Breast epithelium (tissue), 4 donors: ENCODE results near the gene RALGPS1. TPM values are rescaled to one million over a fixed set of nuclear protein-coding genes. Genes with fewer than 3 reads are reported as not detected.
A peak's percentile ranks its signal among the peaks of the same experiment; 100 is the strongest.

Source experiments
- DNase-seq, 2 donors: peaks; one replicate each; pipeline ENCODE4 v3.0.0-alpha.2; 2019; ENCODE audit warnings: low spot score in 2 of 2
- H3K27ac ChIP-seq, 2 donors: fragments of 200-600 bp; sonication (generic) in 1 of 2; one replicate each; pipeline ENCODE4 v1.5.1; 2016 to 2019; ENCODE audit warnings: mild to moderate bottlenecking in 1 of 2
- H3K27me3 ChIP-seq, 2 donors: fragments of 200-600 bp; sonication (generic) in 1 of 2; one replicate each; pipeline versions ENCODE4 v1.5.1 to v1.6.0; 2017 to 2019; ENCODE audit warnings: control low read depth in 1 of 2, mild to moderate bottlenecking in 1 of 2
- H3K36me3 ChIP-seq: fragments of 200-600 bp; one replicate; pipeline ENCODE4 v1.5.1; 2019
- H3K4me1 ChIP-seq, 2 donors: fragments of 200-600 bp; sonication (generic); one replicate each; pipeline ENCODE4 v1.5.1; 2016 to 2019; ENCODE audit warnings: control low read depth in 1 of 2
- H3K4me3 ChIP-seq, 3 donors: fragments of 200-600 bp; sonication (generic); 1 replicate in 2 of 3; 2 replicates in 1 of 3; pipeline ENCODE4 v1.5.1; 2016 to 2019; ENCODE audit warnings: mild to moderate bottlenecking in 3 of 3, moderate library complexity in 2 of 3
- H3K9me3 ChIP-seq, 2 donors: fragments of 200-600 bp; sonication (generic) in 1 of 2; one replicate each; pipeline ENCODE4 v1.5.1; 2016 to 2019; ENCODE audit warnings: control low read depth in 1 of 2
- CTCF ChIP-seq, 3 donors: fragments of 450-650 bp; IDR thresholded peaks; one replicate each; pipeline ENCODE4 v1.5.1; 2016 to 2017; ENCODE audit warnings: antibody characterized with exemption in 3 of 3, mild to moderate bottlenecking in 3 of 3, moderate library complexity in 3 of 3
- POLR2A ChIP-seq: fragments of 450-650 bp; IDR thresholded peaks from one replicate; pipeline ENCODE4 v1.6.1; 2016; ENCODE audit warnings: antibody characterized with exemption, mild to moderate bottlenecking, moderate library complexity
- POLR2AphosphoS5 ChIP-seq, 3 donors: sonication (generic); formaldehyde crosslinking; IDR thresholded peaks; one replicate each; pipeline ENCODE4 v1.6.1; 2017; ENCODE audit warnings: antibody characterized with exemption in 3 of 3
- intact Hi-C: fragments of 100-400 bp; cut with DNase I; formaldehyde crosslinking; loops from one replicate; pipeline ENCODE4 v1.15.1; 2023; ENCODE audit warnings: low total_unique reads
- total RNA-seq, 3 donors: library from RNA; depleted of rRNA; stranded (reverse); fragments of >200 nt; gene quantifications; one replicate each; pipeline ENCODE4 v1.1.0, GENCODE V29; 2016

The RALGPS1 gene
- total RNA-seq, 3 donors from 2014 or later: 5.8 to 30.7 (median 15.1) TPM

GRCh38 chr9:127116957-127117356 is 202.4 kb downstream of the RALGPS1 start:
- no peak overlapping the region for H3K4me3 ChIP-seq
- intact Hi-C loops: no loop called here
- TF ChIP-seq POLR2A (no peak), CTCF (IDR thresholded peaks at IDR 0.05) (no peak), POLR2AphosphoS5 (IDR thresholded peaks at IDR 0.05) (no peak)
- H3K27ac ChIP-seq: peak overlapping the region in 1 of 2 donors; percentile 79
- no peak for DNase-seq
- no peaks in the 10 kb centered on the region for H3K9me3 ChIP-seq
- peaks cover 0 to 4% of the 10 kb centered on the region in 2 donors for H3K4me1 ChIP-seq
- no peaks in the 10 kb centered on the region for H3K27me3 ChIP-seq
- no peaks in the 10 kb centered on the region for H3K36me3 ChIP-seq

GRCh38 chr9:127117801-127118200 is 203.2 kb downstream of the RALGPS1 start:
- intact Hi-C loops: no loop called here
- H3K36me3 ChIP-seq: no peaks in the 10 kb centered on the region
- DNase-seq: no peak
- TF ChIP-seq POLR2AphosphoS5 (IDR thresholded peaks at IDR 0.05) (no peak), POLR2A (no peak)
- no peak overlapping the region for H3K4me3 ChIP-seq
- H3K27ac ChIP-seq: peak overlapping the region in 1 of 2 donors; percentile 79
- no peaks in the 10 kb centered on the region for H3K27me3 ChIP-seq
- H3K4me1 ChIP-seq: no peaks in the 10 kb centered on the region
- H3K9me3 ChIP-seq: no peaks in the 10 kb centered on the region

- Histone ChIP-seq H3K4me1 (no peaks in the 10 kb centered on the region), H3K36me3 (no peaks in the 10 kb centered on the region), H3K27me3 (no peaks in the 10 kb centered on the region), H3K4me3 (peak overlapping the region in 1 of 3 donors; percentile 76), H3K27ac (peak overlapping the region in 1 of 2 donors; percentile 79), H3K9me3 (no peaks in the 10 kb centered on the region)
- intact Hi-C loops: loop anchor here (1.0 kb wide), 1 partner anchor 28 kb away; no protein-coding TSS in a partner anchor
- DNase-seq: peak in 1 of 2 donors; percentile 7
- no peak for TF ChIP-seq CTCF (IDR thresholded peaks at IDR 0.05)
- no peak for TF ChIP-seq POLR2A
- no peak for TF ChIP-seq POLR2AphosphoS5 (IDR thresholded peaks at IDR 0.05)
These were observed 204.2 kb downstream of the RALGPS1 start for GRCh38 chr9:127118597-127119319.

GRCh38 chr9:127119320-127119709 is 204.7 kb downstream of the RALGPS1 start:
- no peaks in the 10 kb centered on the region for H3K9me3 ChIP-seq
- no peaks in the 10 kb centered on the region for H3K36me3 ChIP-seq
- H3K27me3 ChIP-seq: no peaks in the 10 kb centered on the region
- peak overlapping the region in 1 of 3 donors; percentile 76 for H3K4me3 ChIP-seq
- TF ChIP-seq CTCF (IDR thresholded peaks at IDR 0.05): no peak
- no peak for TF ChIP-seq POLR2A
- TF ChIP-seq POLR2AphosphoS5 (IDR thresholded peaks at IDR 0.05): no peak
- DNase-seq: peak in 1 of 2 donors; percentile 14
- no peaks in the 10 kb centered on the region for H3K4me1 ChIP-seq
- peak overlapping the region in 1 of 2 donors; percentile 45 for H3K27ac ChIP-seq
- intact Hi-C loops: loop anchor here (1.0 kb wide), 1 partner anchor 29 kb away; no protein-coding TSS in a partner anchor

GRCh38 chr9:127121628-127122175 is 207.1 kb downstream of the RALGPS1 start:
- Histone ChIP-seq H3K36me3 (no peaks in the 10 kb centered on the region), H3K9me3 (no peaks in the 10 kb centered on the region), H3K27ac (peak overlapping the region; percentile 88), H3K4me1 (no peaks in the 10 kb centered on the region), H3K4me3 (peak overlapping the region; percentile 63 to 79 (median 76)), H3K27me3 (no peaks in the 10 kb centered on the region)
- no peak for DNase-seq
- intact Hi-C loops: no loop called here
- peak in 1 of 3 donors; percentile 5 for TF ChIP-seq POLR2AphosphoS5 (IDR thresholded peaks at IDR 0.05)
- no peak for TF ChIP-seq CTCF (IDR thresholded peaks at IDR 0.05)
